Panc1 (cell line): ENCODE data around the gene MPL. TPM values are rescaled to one million over a fixed set of nuclear protein-coding genes. Genes with fewer than 3 reads are reported as not detected.

Source experiments
- ATAC-seq: fragments of 200-7000 bp; cut with Tn5 transposase; 2 replicates; pipeline ENCODE4 v1.9.1; 2020; ENCODE audit warnings: mild to moderate bottlenecking, moderate library complexity
- BruUV-seq: library from RNA; stranded (reverse); fragments of 400-500 nt; replicated peaks from 2 replicates; lab custom pipeline; 2021; lab: Mats Ljungman, UMichigan
- CTCF ChIA-PET: fragments of 300-600 bp; sonication (Branson Sonifier 250); formaldehyde crosslinking; loops from one replicate; lab custom pipeline; 2022; ENCODE audit warnings: antibody characterized with exemption; lab: Charles Lee
- POLR2A ChIA-PET: fragments of 300-600 bp; sonication (Branson Sonifier 250); formaldehyde crosslinking; loops from one replicate; lab custom pipeline; 2022; ENCODE audit warnings: antibody characterized with exemption; lab: Charles Lee
- DNase-seq: peaks from one replicate; pipeline ENCODE4 v3.0.0-alpha.2; 2010; ENCODE audit warnings: low read depth, low spot score
- H3K27ac ChIP-seq: 2 replicates; pipeline ENCODE4 v1.5.1; 2011; ENCODE audit warnings: mild to moderate bottlenecking, low read length, inconsistent platforms
- H3K27me3 ChIP-seq: fragments of 200-500 bp; sonication (Bioruptor generic); 2 replicates; pipeline ENCODE4 v1.6.0; 2014; ENCODE audit warnings: low read length, inconsistent platforms; ENCODE audit not compliant: control insufficient read depth, insufficient read depth
- H3K36me3 ChIP-seq: fragments of 200-500 bp; sonication (Bioruptor generic); 2 replicates; pipeline ENCODE4 v1.5.1; 2014; ENCODE audit warnings: inconsistent platforms, mild to moderate bottlenecking, low read length, moderate library complexity; ENCODE audit not compliant: control insufficient read depth, insufficient read depth
- H3K4me1 ChIP-seq: 2 replicates; pipeline ENCODE4 v1.5.1; 2011; ENCODE audit warnings: inconsistent platforms, mild to moderate bottlenecking, low read length, moderate library complexity; ENCODE audit not compliant: control insufficient read depth, insufficient read depth
- H3K4me3 ChIP-seq, 2 experiments: 2 replicates each; pipeline ENCODE4 v1.5.1; 2011 to 2012; ENCODE audit warnings: low read depth in 2 of 2, low read length in 2 of 2, mild to moderate bottlenecking in 2 of 2, inconsistent platforms in 1 of 2, moderate library complexity in 1 of 2
- H3K9me3 ChIP-seq: fragments of 200-500 bp; sonication (Bioruptor generic); 2 replicates; pipeline ENCODE4 v1.5.1; 2014; ENCODE audit warnings: low read depth, mild to moderate bottlenecking, inconsistent platforms, low read length, moderate library complexity; ENCODE audit not compliant: control insufficient read depth, insufficient read depth
- CTCF ChIP-seq: fragments of 450-650 bp; IDR thresholded peaks from 2 replicates; pipeline ENCODE4 v1.5.1; 2017; ENCODE audit warnings: mild to moderate bottlenecking
- POLR2AphosphoS5 ChIP-seq: IDR thresholded peaks from 2 replicates; pipeline ENCODE4 v1.6.1; 2012; ENCODE audit warnings: mild to moderate bottlenecking, low read depth, low read length, moderate library complexity
- SIN3A ChIP-seq: IDR thresholded peaks from 2 replicates; pipeline ENCODE4 v1.6.1; 2012; ENCODE audit warnings: low read depth, mild to moderate bottlenecking, low read length, moderate library complexity, borderline replicate concordance; ENCODE audit not compliant: insufficient read depth
- TCF7L2 ChIP-seq: IDR thresholded peaks from 2 replicates; pipeline ENCODE4 v1.6.1; 2011; ENCODE audit warnings: mild to moderate bottlenecking, low read depth, low read length, inconsistent platforms
- in situ Hi-C: cut with HindIII; loops from 2 replicates; pipeline ENCODE4 v1.10.0; 2016; ENCODE audit warnings: low sequenced_read_pairs, low pct_unique_long_range_greater_than_20kb
- intact Hi-C: fragments of 100-400 bp; cut with micrococcal nuclease; formaldehyde crosslinking; loops from one replicate; pipeline ENCODE4 v1.10.0; 2022; ENCODE audit not compliant: unreplicated experiment
- total RNA-seq: library from RNA; stranded (reverse); gene quantifications from one replicate; pipeline ENCODE4 v1.2.1, GENCODE V29; 2021; ENCODE audit not compliant: unreplicated experiment
- TF ChIP-seq, protein P1 (sequence below), 2 experiments: IDR thresholded peaks; 2 replicates each; pipeline ENCODE4 v1.6.1; 2011 to 2012; ENCODE audit warnings: low read depth in 2 of 2, control low read depth in 1 of 2, low read length in 1 of 2, mild to moderate bottlenecking in 1 of 2, moderate library complexity in 1 of 2; ENCODE audit not compliant: insufficient read depth in 1 of 2

MPL gene
- total RNA-seq, 1 experiment from 2014 or later, result not detected

- BruUV-seq, result no TSS peak
- ATAC-seq (no peak), DNase-seq (no peak)
- no peaks in the 10 kb centered on the region for H3K36me3 ChIP-seq
- no peaks in the 10 kb centered on the region for H3K27me3 ChIP-seq
- ChIA-PET CTCF (interaction anchor here (0.8 kb wide), 1 partner anchor 14 kb away, joined by 3 read pairs; no protein-coding TSS in a partner anchor), POLR2A (no interaction called here)
- no peak overlapping the region for H3K27ac ChIP-seq
- no peaks in the 10 kb centered on the region for H3K4me1 ChIP-seq
- no peak overlapping the region for H3K4me3 ChIP-seq
- in situ Hi-C loops, result no loop called here
- no peak for TF ChIP-seq CTCF
- intact Hi-C loops, result no loop called here
- no peaks in the 10 kb centered on the region for H3K9me3 ChIP-seq
Measured at GRCh38 chr1:43331688-43332087, 5.9 kb upstream of the MPL start.

GRCh38 chr1:43334453-43335205 is 3.0 kb upstream of the MPL start:
- no peak overlapping the region for H3K27ac ChIP-seq
- no peaks in the 10 kb centered on the region for H3K27me3 ChIP-seq
- intact Hi-C loops (no loop called here), in situ Hi-C loops (no loop called here)
- no peaks in the 10 kb centered on the region for H3K36me3 ChIP-seq
- H3K9me3 ChIP-seq, result no peaks in the 10 kb centered on the region
- ATAC-seq (no peak), DNase-seq (no peak)
- ChIA-PET CTCF (no interaction called here), POLR2A (no interaction called here)
- TF ChIP-seq SIN3A (no peak), TCF7L2 (no peak)
- BruUV-seq, result no TSS peak
- H3K4me1 ChIP-seq, result no peaks in the 10 kb centered on the region
- H3K4me3 ChIP-seq, result no peak overlapping the region

GRCh38 chr1:43338001-43338400 is 383 bp downstream of the MPL start:
- CTCF ChIA-PET, result no interaction called here
- TF ChIP-seq SIN3A (no peak), POLR2AphosphoS5 (no peak), TCF7L2 (no peak), CTCF (no peak)
- TF ChIP-seq, protein P1, sequence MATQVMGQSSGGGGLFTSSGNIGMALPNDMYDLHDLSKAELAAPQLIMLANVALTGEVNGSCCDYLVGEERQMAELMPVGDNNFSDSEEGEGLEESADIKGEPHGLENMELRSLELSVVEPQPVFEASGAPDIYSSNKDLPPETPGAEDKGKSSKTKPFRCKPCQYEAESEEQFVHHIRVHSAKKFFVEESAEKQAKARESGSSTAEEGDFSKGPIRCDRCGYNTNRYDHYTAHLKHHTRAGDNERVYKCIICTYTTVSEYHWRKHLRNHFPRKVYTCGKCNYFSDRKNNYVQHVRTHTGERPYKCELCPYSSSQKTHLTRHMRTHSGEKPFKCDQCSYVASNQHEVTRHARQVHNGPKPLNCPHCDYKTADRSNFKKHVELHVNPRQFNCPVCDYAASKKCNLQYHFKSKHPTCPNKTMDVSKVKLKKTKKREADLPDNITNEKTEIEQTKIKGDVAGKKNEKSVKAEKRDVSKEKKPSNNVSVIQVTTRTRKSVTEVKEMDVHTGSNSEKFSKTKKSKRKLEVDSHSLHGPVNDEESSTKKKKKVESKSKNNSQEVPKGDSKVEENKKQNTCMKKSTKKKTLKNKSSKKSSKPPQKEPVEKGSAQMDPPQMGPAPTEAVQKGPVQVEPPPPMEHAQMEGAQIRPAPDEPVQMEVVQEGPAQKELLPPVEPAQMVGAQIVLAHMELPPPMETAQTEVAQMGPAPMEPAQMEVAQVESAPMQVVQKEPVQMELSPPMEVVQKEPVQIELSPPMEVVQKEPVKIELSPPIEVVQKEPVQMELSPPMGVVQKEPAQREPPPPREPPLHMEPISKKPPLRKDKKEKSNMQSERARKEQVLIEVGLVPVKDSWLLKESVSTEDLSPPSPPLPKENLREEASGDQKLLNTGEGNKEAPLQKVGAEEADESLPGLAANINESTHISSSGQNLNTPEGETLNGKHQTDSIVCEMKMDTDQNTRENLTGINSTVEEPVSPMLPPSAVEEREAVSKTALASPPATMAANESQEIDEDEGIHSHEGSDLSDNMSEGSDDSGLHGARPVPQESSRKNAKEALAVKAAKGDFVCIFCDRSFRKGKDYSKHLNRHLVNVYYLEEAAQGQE (IDR thresholded peaks at IDR 0.05; ENCODE audit: insufficient read depth in 1 of 2, low read depth in 2 of 2, low read length in 1 of 2), result no peak
- no TSS peak for BruUV-seq

More at GRCh38 chr1:43338001-43338400, 383 bp downstream of the MPL start:
- no peaks in the 10 kb centered on the region for H3K36me3 ChIP-seq
- H3K9me3 ChIP-seq, result no peaks in the 10 kb centered on the region
- no peaks in the 10 kb centered on the region for H3K27me3 ChIP-seq
- DNase-seq (no peak), ATAC-seq (no peak)
- no peaks in the 10 kb centered on the region for H3K4me1 ChIP-seq
- in situ Hi-C loops (no loop called here), intact Hi-C loops (no loop called here)
- POLR2A ChIA-PET, result no interaction called here
- H3K27ac ChIP-seq, result no peak overlapping the region
- no peak overlapping the region for H3K4me3 ChIP-seq
